HEK293 (cell line): ENCODE results near the gene IRX3.

Experiments used
- CTCF ChIA-PET: fragments of 350-600 bp; formaldehyde crosslinking; extraction: SDS; loops from one replicate; lab custom pipeline; 2021; ENCODE audit warnings: antibody characterized with exemption; lab: Yijun Ruan, JAX
- POLR2A ChIA-PET: fragments of 300-600 bp; formaldehyde crosslinking; extraction: SDS; loops from one replicate; lab custom pipeline; 2020; ENCODE audit warnings: antibody characterized with exemption, inconsistent platforms; lab: Yijun Ruan, JAX
- H3K27ac ChIP-seq: fragments of 200-500 bp; sonication (Bioruptor generic); 2 replicates; pipeline ENCODE4 v1.5.1; 2014; ENCODE audit warnings: low read depth, low read length, control low read depth, inconsistent platforms; ENCODE audit errors: extremely low read depth
- H3K36me3 ChIP-seq, 2 experiments: fragments of 200-500 bp in 1 of 2; sonication (Bioruptor generic) in 1 of 2; 1 replicate in 1 of 2; 2 replicates in 1 of 2; pipeline ENCODE4 v1.5.1; 2014 to 2017; ENCODE audit warnings: inconsistent platforms in 2 of 2, low read length in 2 of 2; ENCODE audit not compliant: control insufficient read depth in 2 of 2, insufficient read depth in 1 of 2
- H3K4me1 ChIP-seq: fragments of 200-500 bp; sonication (Bioruptor generic); 2 replicates; pipeline ENCODE4 v1.5.1; 2014; ENCODE audit warnings: mild to moderate bottlenecking, low read length, inconsistent platforms; ENCODE audit not compliant: control insufficient read depth, insufficient read depth
- H3K4me3 ChIP-seq: 2 replicates; pipeline ENCODE4 v1.5.1; 2011; ENCODE audit warnings: low read depth, mild to moderate bottlenecking, control low read depth, low read length, moderate library complexity
- H3K9me3 ChIP-seq: fragments of 200-500 bp; sonication (Bioruptor generic); 2 replicates; pipeline ENCODE4 v1.5.1; 2014; ENCODE audit warnings: low read depth, low read length, inconsistent platforms; ENCODE audit not compliant: control insufficient read depth, insufficient read depth
- EGR2 ChIP-seq: fragments of 450-650 bp; formaldehyde crosslinking; IDR thresholded peaks from 2 replicates; pipeline ENCODE4 v1.5.1; 2016; ENCODE audit warnings: low read depth, missing biosample characterization, missing genetic modification characterization
- HIC1 ChIP-seq: fragments of 450-650 bp; formaldehyde crosslinking; IDR thresholded peaks from 2 replicates; pipeline ENCODE4 v1.5.1; 2016; ENCODE audit warnings: missing biosample characterization, missing genetic modification characterization
- PATZ1 ChIP-seq: fragments of 450-650 bp; formaldehyde crosslinking; IDR thresholded peaks from 2 replicates; pipeline ENCODE4 v1.5.1; 2016; ENCODE audit warnings: missing biosample characterization, missing genetic modification characterization
- YY1 ChIP-seq: fragments of 450-650 bp; formaldehyde crosslinking; IDR thresholded peaks from 2 replicates; pipeline ENCODE4 v1.5.1; 2018; ENCODE audit warnings: missing biosample characterization, missing genetic modification characterization
- YY2 ChIP-seq: fragments of 450-650 bp; formaldehyde crosslinking; IDR thresholded peaks from 2 replicates; pipeline ENCODE4 v1.5.1; 2016; ENCODE audit warnings: missing biosample characterization, missing genetic modification characterization
- ZBTB20 ChIP-seq: fragments of 450-650 bp; formaldehyde crosslinking; IDR thresholded peaks from 2 replicates; pipeline ENCODE4 v1.5.1; 2016; ENCODE audit warnings: missing biosample characterization, missing genetic modification characterization
- ZBTB48 ChIP-seq: fragments of 450-650 bp; formaldehyde crosslinking; IDR thresholded peaks from 2 replicates; pipeline ENCODE4 v1.5.1; 2016; ENCODE audit warnings: missing biosample characterization, missing genetic modification characterization
- ZBTB8A ChIP-seq: fragments of 450-650 bp; formaldehyde crosslinking; IDR thresholded peaks from 2 replicates; pipeline ENCODE4 v1.5.1; 2016; ENCODE audit warnings: missing biosample characterization, missing genetic modification characterization
- ZFHX2 ChIP-seq: fragments of 450-650 bp; formaldehyde crosslinking; conservative IDR thresholded peaks from 2 replicates; pipeline ENCODE4 v1.5.1; 2016; ENCODE audit warnings: missing biosample characterization, missing genetic modification characterization
- ZFP69B ChIP-seq: fragments of 450-650 bp; formaldehyde crosslinking; IDR thresholded peaks from 2 replicates; pipeline ENCODE4 v1.5.1; 2016; ENCODE audit warnings: missing biosample characterization, missing genetic modification characterization
- ZNF155 ChIP-seq: fragments of 450-650 bp; formaldehyde crosslinking; IDR thresholded peaks from 2 replicates; pipeline ENCODE4 v1.5.1; 2016; ENCODE audit warnings: missing biosample characterization, missing genetic modification characterization
- ZNF19 ChIP-seq: fragments of 450-650 bp; formaldehyde crosslinking; IDR thresholded peaks from 2 replicates; pipeline ENCODE4; 2016; ENCODE audit warnings: missing biosample characterization, missing genetic modification characterization, low read depth
- ZNF501 ChIP-seq: fragments of 450-650 bp; formaldehyde crosslinking; IDR thresholded peaks from 2 replicates; pipeline ENCODE4 v1.5.1; 2016; ENCODE audit warnings: missing biosample characterization, missing genetic modification characterization
- ZNF596 ChIP-seq: fragments of 450-650 bp; IDR thresholded peaks from 2 replicates; pipeline ENCODE4 v1.5.0; 2018; ENCODE audit warnings: missing biosample characterization, mild to moderate bottlenecking, missing genetic modification characterization, moderate library complexity
- ZNF692 ChIP-seq: fragments of 450-650 bp; formaldehyde crosslinking; IDR thresholded peaks from 2 replicates; pipeline ENCODE4 v1.5.1; 2016; ENCODE audit warnings: missing biosample characterization, missing genetic modification characterization
- ZNF707 ChIP-seq: fragments of 450-650 bp; formaldehyde crosslinking; IDR thresholded peaks from 2 replicates; pipeline ENCODE4 v1.5.1; 2016; ENCODE audit warnings: missing biosample characterization, missing genetic modification characterization
- TF ChIP-seq, protein P1 (sequence below): fragments of 450-650 bp; formaldehyde crosslinking; IDR thresholded peaks from 2 replicates; pipeline ENCODE4 v1.5.1; 2017; ENCODE audit warnings: missing biosample characterization, missing genetic modification characterization

IRX3 gene

DNA sequence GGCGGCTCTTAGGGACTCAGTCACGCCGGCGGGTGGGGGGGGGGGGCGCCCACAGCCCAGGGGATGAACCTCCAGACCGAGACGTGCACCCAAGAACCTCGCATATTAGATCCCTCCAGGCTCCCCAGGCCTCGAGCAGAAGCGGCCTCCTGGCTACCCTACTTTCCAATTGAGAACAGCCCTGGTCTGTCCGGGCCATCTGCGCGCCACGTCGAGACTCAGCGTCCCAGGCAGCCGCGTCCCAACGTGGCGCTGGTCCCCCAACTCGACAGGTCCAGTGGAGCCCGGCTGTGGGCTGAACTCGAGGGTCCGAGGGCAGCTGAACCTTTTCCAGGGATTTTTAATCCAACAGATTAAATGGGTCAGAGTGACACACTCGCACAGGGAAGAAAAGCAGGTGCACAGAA lies 2.3 kb upstream of the IRX3 start (continued):
- no peak for TF ChIP-seq HIC1 (tag by site-specific recombination)
- no peak for TF ChIP-seq ZNF707
- no peak for TF ChIP-seq ZNF19 (tag by site-specific recombination)
- TF ChIP-seq, all 188 proteins: peak for 0

DNA sequence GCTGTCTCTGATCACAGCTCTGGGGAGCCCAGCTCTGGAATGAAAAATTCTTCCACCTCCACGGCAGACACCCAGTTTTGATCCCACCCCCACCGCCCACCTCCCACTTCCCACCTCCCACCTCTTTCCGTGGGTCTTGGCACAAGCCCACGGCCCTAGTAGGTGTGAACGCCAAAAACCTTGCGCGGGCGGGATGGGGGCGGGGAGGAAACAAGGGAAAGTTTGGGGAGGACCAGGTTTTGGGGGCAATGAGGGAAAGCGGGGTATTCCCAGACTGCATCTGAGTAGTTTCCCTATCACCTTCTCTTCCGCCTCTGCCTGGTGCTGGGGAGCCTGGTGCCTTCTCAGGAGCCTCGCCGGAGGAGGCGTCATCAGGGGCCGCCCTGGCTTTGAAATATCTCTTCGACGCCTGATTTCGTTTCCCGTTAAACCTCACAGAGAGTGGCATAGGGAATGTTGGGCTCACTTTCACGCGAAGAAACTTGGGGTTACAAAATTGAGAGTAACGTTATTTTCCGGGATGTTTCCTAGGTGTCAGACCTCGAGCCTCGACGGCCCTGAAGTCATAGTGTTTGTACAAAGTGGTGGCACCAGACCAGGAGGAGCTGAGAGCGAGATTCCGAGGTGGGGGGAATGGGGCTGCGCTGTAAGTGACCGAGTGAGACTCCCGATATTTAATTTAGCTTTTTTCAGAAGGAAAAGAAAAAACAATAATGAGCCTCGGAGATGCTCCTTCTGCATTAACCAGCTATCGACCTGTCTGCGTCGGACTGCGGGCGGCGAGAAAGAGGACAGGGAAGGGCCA lies 1.6 kb upstream of the IRX3 start:
- TF ChIP-seq ZFHX2 (tag by site-specific recombination) (peak; percentile 78), ZBTB8A (tag by site-specific recombination) (no peak), EGR2 (peak; percentile 44; the same call in 1 of the 2 replicates)
- Histone ChIP-seq H3K4me3 (no peak overlapping the region), H3K27ac (no peak overlapping the region), H3K9me3 (no peaks in the 10 kb centered on the region), H3K4me1 (0 out of 2 replicates have a peak, but pooled peaks cover 2% of the 10 kb centered on the region), H3K36me3 (peaks cover 6 to 10% of the 10 kb centered on the region in 2 experiments)
- CTCF ChIA-PET, result no interaction called here
- POLR2A ChIA-PET, result interaction anchor here (0.6 to 3.4 kb wide), 3 partner anchors 237 to 642 kb away, joined by 3 to 23 read pairs (median 4); partner anchors contain the start of gene IRX5

DNA sequence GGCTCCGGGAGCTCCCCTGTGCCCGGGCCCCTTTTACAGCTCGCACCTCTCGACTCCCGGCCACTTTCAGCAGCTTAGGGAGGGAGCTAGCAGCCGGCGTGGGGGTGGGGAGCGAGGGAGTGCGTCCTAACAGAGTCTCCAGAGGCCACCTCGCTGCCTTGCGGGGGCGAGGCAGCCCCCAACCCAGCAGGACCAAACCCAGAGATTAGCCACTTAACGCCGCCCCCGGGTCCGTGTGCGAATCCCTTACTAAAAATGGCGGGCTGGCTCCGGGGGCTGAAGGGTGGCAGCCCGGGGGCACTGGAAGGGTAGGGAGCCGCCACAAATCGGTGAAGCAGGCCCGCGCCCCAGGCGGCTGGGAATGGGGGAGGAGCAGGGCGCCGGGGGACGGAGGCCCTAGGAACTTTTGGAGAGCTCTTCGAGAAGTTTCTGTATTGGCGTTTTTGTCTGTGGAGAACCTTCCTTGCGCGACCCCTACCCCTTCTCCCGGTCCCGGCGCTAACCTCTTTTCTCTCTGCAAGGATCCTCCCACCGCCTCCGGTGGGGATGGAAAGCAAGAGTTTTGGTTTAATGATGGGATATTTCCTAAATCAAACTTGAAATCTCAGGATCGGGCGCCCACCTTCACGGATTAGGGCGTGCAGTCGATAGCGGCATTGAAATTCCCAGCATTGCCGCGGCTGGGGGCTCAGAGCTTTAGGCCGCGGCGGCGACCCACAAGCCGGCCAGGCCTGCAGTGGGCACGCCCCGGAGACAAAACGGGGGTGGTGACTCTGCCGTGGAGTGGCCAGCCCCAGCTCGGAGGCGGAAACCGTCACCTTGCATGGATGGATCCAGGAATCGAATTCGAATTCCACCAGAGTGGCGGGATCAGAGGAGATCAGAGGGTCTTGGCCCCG lies 793 bp upstream of the IRX3 start:
- ChIA-PET POLR2A (interaction anchor here (0.5 to 3.4 kb wide), 4 partner anchors 10 to 670 kb away, joined by 3 to 23 read pairs (median 4); partner anchors contain the start of gene IRX5), CTCF (interaction anchor here (0.7 kb wide), 2 partner anchors 43 to 751 kb away, joined by 3 read pairs; no protein-coding TSS in a partner anchor)
- Histone ChIP-seq H3K27ac (peak overlapping the region; percentile 98), H3K4me3 (peak overlapping the region; percentile 35), H3K9me3 (no peaks in the 10 kb centered on the region), H3K36me3 (peaks cover 10 to 19% of the 10 kb centered on the region in 2 experiments), H3K4me1 (0 out of 2 replicates have a peak, but pooled peaks cover 2% of the 10 kb centered on the region)
- TF ChIP-seq ZNF596 (tag by site-specific recombination) (no peak), ZBTB20 (peak; percentile 74), ZFP69B (no peak), ZNF501 (tag by site-specific recombination) (peak; percentile 32; the same call in 1 of the 2 replicates), ZNF692 (tag by site-specific recombination) (peak; percentile 34; the same call in 1 of the 2 replicates), ZBTB48 (tag by site-specific recombination) (peak; percentile 63; the same call in 1 of the 2 replicates), PATZ1 (tag by site-specific recombination) (peak; percentile 33; the same call in 1 of the 2 replicates), YY1 (tag by site-specific recombination) (peak; percentile 44; the same call in 1 of the 2 replicates), ZNF155 (no peak), YY2 (tag by site-specific recombination) (0 out of 2 replicates have a peak, but pooled peaks have one; percentile 31), ZFHX2 (tag by site-specific recombination) (peak; percentile 91), HIC1 (tag by site-specific recombination) (peak; percentile 52; the same call in 1 of the 2 replicates)
- TF ChIP-seq, protein P1, sequence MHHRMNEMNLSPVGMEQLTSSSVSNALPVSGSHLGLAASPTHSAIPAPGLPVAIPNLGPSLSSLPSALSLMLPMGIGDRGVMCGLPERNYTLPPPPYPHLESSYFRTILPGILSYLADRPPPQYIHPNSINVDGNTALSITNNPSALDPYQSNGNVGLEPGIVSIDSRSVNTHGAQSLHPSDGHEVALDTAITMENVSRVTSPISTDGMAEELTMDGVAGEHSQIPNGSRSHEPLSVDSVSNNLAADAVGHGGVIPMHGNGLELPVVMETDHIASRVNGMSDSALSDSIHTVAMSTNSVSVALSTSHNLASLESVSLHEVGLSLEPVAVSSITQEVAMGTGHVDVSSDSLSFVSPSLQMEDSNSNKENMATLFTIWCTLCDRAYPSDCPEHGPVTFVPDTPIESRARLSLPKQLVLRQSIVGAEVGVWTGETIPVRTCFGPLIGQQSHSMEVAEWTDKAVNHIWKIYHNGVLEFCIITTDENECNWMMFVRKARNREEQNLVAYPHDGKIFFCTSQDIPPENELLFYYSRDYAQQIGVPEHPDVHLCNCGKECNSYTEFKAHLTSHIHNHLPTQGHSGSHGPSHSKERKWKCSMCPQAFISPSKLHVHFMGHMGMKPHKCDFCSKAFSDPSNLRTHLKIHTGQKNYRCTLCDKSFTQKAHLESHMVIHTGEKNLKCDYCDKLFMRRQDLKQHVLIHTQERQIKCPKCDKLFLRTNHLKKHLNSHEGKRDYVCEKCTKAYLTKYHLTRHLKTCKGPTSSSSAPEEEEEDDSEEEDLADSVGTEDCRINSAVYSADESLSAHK, result 0 out of 2 replicates have a peak, but pooled peaks have one; percentile 11
